NCI-H1417 treated with DMSO at 0.1 percent for 48 hours (cell line): ENCODE measurements around the gene ZSCAN2.
A peak's percentile ranks its signal among the peaks of the same experiment; 100 is the strongest.

ENCODE experiments used
- DNase-seq: peaks from one replicate; lab custom pipeline; 2025; lab: John Stamatoyannopoulos, UW

The ZSCAN2 gene

GRCh38 chr15:84598993-84599392 is 1.8 kb upstream of the ZSCAN2 start:
- no peak for DNase-seq

DNA sequence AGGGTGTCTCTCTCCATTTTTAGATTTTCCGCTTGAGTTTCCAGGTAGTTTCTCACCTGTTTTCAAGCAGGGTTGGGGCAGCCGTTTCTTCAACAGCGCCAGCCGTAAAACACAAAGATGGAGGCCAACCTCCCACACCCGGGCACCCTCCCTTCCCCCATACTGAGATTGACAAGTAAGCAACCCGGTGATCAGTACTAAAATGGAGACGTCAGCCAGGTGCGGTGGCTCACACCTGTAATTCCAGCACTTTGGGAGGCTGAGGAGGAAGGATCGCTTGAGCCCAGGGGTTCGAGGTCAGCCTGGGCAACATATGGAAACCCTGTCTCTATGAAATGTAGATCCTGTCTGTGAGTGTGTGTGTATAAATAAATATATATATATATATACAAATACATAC is 903 bp upstream of the ZSCAN2 start:
- DNase-seq = no peak

DNA sequence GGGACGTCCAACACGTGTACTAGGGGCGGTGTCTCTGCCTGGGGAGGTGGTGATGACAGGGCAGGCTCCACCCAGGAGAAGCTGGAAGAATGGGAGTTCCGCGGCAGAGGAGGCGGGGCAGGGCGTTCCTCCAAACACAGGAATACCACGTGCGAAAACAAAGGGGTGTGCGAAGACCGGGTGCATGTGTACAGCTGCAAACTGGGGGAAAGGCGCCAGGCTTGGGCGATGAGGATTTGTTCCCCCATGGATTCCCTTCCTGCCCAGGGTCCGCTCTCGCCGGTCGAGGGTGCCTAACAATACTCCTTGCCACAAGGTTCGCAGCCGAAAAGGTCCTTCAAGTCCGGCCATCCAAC is 500 bp upstream of the ZSCAN2 start:
- peak; percentile 30 for DNase-seq

GRCh38 chr15:84601555-84601838 is 688 bp downstream of the ZSCAN2 start:
- no peak for DNase-seq

- DNase-seq = no peak
These were observed 3.0 kb downstream of the ZSCAN2 start for GRCh38 chr15:84603630-84604379.

GRCh38 chr15:84604826-84605553 is 4.2 kb downstream of the ZSCAN2 start:
- DNase-seq = no peak

DNA sequence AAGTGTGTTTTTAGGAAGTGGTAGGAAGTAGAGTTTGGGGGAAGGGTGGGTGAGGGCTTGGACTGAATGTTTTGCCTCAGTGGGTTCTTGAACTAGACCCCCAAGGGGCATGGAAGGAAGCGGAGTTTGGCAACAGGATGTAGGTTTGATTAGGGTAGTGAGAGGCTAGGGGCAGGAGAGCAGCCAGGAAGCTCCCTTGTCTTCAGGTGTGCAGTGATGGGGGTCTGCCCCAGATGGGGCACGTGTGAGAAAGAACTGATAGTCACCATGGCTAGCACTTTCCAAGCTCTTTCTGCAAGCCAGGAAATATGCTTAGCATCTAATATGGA is 4.7 kb downstream of the ZSCAN2 start:
- DNase-seq = no peak

GRCh38 chr15:84606653-84607120 is 5.9 kb downstream of the ZSCAN2 start:
- DNase-seq = no peak

GRCh38 chr15:84608707-84609284 is 8.0 kb downstream of the ZSCAN2 start:
- DNase-seq = no peak

DNA sequence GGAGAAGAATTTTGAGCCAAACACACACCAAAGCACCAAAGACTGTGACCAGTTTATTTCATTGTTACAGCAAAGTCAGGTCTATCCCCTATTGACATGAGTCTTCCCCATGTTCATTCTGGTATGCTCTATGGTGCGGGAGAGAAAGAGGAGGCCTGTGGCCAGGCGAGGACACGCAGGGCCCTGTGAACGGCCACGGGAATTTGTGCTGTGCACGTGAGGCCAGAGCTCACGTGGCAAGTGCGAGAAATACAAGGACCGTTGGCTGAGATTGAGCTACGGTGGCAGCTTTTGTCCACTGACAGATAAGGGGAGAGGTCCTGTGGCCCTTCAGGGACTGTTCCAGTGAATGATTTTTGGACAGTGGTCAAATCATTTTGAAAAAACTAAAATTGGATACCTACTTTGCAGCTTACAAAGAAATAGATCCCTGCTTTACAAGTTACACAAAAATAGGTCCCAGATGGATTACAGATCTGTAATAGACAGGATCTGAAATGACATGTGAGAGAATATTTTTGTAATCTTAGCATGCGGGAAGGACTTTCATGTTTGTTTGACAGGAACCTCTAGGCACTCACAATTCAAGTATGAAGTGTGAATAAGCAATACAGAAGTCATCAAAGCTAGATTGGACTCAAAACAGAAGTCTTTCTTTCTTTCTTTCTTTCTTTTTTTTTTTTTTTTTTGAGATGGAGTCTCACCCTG is 9.2 kb downstream of the ZSCAN2 start:
- no peak for DNase-seq

DNA sequence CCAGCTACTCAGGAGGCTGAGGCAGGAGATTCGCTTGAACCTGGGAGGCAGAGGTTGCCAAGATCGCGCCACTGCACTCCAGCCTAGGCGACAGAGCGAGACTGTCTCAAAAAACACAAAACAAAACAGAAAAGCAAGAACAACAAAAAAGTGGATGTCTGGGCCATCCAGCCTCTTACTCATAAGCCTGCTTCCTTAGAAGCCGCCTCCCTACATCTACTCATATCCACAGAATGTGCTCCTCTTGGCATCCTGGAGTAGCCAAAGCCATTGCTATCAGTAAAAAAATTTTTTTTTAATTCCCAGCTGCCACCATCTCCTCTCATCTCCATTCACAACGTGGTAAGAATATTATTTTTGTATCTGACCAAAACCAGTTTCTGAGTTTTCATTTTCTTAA is 10.8 kb downstream of the ZSCAN2 start:
- DNase-seq = no peak

DNA sequence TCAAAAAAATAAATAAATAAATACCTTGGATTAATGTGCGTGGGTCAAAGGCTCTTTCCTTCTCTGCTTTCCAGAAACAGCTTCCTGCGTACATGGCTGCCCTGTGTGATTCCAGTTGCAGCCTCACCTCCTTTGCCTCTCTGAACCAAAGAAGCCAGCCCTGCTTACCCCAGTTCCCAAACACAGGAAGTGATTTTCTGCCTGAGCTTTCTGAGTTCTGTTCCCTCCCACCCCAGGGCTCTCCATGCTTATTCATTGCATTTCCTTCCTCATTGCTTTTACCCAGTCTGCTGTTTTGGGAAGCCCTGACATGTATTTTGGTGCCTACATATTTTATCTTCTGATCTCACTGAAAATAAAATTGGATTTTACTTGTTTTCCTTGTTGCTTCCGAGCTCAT is 15.4 kb downstream of the ZSCAN2 start:
- DNase-seq = no peak

DNA sequence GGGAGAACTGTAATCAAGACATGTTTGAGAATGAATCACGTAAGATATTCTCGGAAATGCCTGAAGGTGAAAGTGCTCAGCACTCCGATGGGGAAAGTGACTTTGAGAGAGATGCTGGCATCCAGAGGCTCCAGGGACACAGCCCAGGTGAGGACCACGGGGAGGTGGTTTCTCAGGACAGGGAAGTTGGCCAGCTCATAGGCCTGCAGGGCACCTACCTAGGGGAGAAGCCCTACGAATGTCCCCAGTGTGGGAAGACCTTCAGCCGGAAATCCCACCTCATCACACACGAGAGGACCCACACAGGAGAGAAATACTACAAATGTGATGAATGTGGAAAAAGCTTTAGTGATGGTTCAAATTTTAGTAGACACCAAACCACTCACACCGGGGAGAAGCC is 19.8 kb downstream of the ZSCAN2 start:
- DNase-seq = no peak

GRCh38 chr15:84621358-84621979 is 20.7 kb downstream of the ZSCAN2 start:
- no peak for DNase-seq

- no peak for DNase-seq
These were observed 23.6 kb downstream of the ZSCAN2 start for GRCh38 chr15:84624359-84624758.

DNA sequence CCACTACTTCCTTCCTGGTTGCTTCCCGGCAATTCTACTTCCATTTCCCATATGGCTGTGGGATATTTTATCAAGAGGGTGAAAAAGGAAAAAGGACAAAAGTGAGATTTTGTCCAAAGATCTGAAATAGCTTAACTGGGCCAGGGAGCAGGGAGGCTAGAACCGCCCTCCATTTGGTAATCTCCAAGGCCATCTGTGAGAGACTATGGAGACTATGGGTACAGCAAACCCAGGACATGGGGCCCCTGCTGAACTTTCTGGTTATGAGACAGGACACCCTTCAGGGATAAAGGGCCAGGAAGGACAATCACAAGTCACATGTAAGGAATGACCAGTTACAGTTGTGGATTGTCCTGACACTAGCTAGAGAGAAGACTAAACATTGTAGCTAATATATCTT is 24.3 kb downstream of the ZSCAN2 start:
- no peak for DNase-seq

DNA sequence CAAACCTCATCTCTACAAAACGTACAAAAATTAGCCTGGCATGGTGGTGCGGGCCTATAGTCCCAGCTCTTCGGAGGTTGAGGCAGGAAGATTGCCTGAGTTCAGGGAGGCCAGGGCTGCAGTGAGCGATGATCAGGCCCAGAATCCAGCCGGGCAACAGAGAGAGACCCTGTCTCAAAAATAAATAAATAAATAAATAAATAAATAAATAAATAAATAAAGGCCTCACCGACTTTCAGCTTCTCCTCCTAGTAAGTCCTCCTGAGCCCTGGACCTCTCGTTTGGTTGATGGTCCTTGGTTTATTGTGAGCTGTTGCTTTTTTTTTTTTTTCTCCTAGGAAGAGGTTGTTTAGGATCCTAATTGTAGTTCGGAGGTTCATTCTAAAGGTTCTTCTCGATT is 28.2 kb downstream of the ZSCAN2 start:
- no peak for DNase-seq

- DNase-seq = no peak
These were observed 31.0 kb downstream of the ZSCAN2 start for GRCh38 chr15:84631706-84632272.

GRCh38 chr15:84633311-84634227 is 32.8 kb downstream of the ZSCAN2 start:
- peak; percentile 14 for DNase-seq

DNA sequence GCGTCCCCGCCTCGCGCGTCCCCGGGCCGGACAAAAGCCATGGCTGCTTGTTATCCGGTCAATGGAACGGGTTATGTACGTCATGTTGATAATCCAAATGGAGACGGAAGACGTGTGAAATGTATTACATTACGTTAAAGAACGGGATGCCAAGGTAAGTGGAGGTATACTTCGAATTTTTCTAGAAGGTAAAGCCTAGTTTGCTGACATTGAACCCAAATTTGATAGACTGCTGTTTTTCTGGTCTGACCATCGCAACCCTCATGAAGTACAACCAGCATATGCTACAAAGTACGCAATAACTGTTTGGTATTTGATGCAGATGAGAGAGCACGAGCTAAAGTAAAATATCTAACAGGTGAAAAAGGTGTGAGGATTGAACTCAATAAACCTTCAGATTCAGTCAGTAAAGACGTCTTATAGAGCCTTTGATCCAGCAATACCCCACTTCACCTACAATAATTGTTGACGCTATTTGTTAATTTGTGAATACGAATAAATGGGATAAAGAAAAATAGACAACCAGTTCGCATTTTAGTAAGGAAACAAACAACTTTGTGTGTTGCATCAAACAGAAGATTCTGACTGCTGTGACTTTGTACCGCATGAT is 33.5 kb downstream of the ZSCAN2 start:
- DNase-seq = no peak

DNA sequence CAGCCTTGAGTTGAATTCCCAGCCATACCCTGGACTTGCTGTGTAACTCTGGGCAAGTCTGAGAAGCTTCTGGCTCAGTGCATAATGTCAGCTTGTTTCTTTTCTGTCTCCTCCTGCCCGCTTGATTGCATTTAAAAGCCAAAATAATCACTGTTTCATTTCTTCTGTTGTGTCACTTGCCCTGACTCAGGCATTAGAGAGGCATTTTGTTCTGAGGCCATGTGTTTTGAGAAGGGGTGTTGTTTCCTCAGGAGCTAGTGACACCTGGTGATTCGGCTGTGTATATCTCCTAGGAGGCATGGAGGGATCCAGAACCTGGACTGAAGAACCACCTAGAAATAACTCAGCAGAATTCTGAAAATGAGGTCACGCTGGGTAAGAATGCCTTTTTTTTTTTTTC is 37.3 kb downstream of the ZSCAN2 start:
- DNase-seq = no peak
